ENCODE results near the gene OSBPL7.

Gene OSBPL7

GRCh38 chr17:47813512-47814031, 8.0 kb downstream of the OSBPL7 start:
- Histone ChIP-seq H3K4me3 (no peak overlapping the region), H3K36me3 (ENCODE audit: insufficient read depth, low read length) (no peaks in the 10 kb centered on the region), H3K27ac (no peak overlapping the region), H3K9ac (ENCODE audit: insufficient read length) (no peak overlapping the region), H3K9me3 (ENCODE audit: low read depth, low read length) (no peaks in the 10 kb centered on the region)
- TF ChIP-seq POLR2AphosphoS5 (IDR thresholded peaks at IDR 0.05; ENCODE audit: borderline replicate concordance, low read depth, low read length) (no peak), EZH2 (IDR thresholded peaks at IDR 0.05) (no peak), FOXP2 (optimal IDR thresholded peaks at IDR 0.05; ENCODE audit: control extremely low read depth, extremely low read length, insufficient read depth) (no peak)
- no peak for DNase-seq (ENCODE audit: low read depth, low spot score)

GRCh38 chr17:47813077-47813476, 8.5 kb downstream of the OSBPL7 start:
- no peaks in the 10 kb centered on the region for H3K9me3 ChIP-seq (ENCODE audit: low read depth, low read length)
- no peak overlapping the region for H3K4me3 ChIP-seq
- no peaks in the 10 kb centered on the region for H3K36me3 ChIP-seq (ENCODE audit: insufficient read depth, low read length)
- DNase-seq (ENCODE audit: low read depth, low spot score) = no peak
- no peak overlapping the region for H3K9ac ChIP-seq (ENCODE audit: insufficient read length)
- TF ChIP-seq EZH2 (IDR thresholded peaks at IDR 0.05) (no peak), FOXP2 (optimal IDR thresholded peaks at IDR 0.05; ENCODE audit: control extremely low read depth, extremely low read length, insufficient read depth) (no peak), POLR2AphosphoS5 (IDR thresholded peaks at IDR 0.05; ENCODE audit: borderline replicate concordance, low read depth, low read length) (no peak)
- no peak overlapping the region for H3K27ac ChIP-seq

- no peaks in the 10 kb centered on the region for H3K36me3 ChIP-seq (ENCODE audit: insufficient read depth, low read length)
- TF ChIP-seq POLR2AphosphoS5 (IDR thresholded peaks at IDR 0.05; ENCODE audit: borderline replicate concordance, low read depth, low read length) (no peak), EZH2 (IDR thresholded peaks at IDR 0.05) (no peak), FOXP2 (optimal IDR thresholded peaks at IDR 0.05; ENCODE audit: control extremely low read depth, extremely low read length, insufficient read depth) (no peak)
- H3K4me3 ChIP-seq = no peak overlapping the region
- no peak overlapping the region for H3K27ac ChIP-seq
- no peak overlapping the region for H3K9ac ChIP-seq (ENCODE audit: insufficient read length)
- H3K9me3 ChIP-seq (ENCODE audit: low read depth, low read length) = no peaks in the 10 kb centered on the region
- DNase-seq (ENCODE audit: low read depth, low spot score) = no peak
Observed at GRCh38 chr17:47812146-47812920, 9.3 kb downstream of the OSBPL7 start.

- no peak for DNase-seq (ENCODE audit: low read depth, low spot score)
- no peaks in the 10 kb centered on the region for H3K36me3 ChIP-seq (ENCODE audit: insufficient read depth, low read length)
- H3K9me3 ChIP-seq (ENCODE audit: low read depth, low read length) = no peaks in the 10 kb centered on the region
- TF ChIP-seq EZH2 (IDR thresholded peaks at IDR 0.05) (no peak), POLR2AphosphoS5 (IDR thresholded peaks at IDR 0.05; ENCODE audit: borderline replicate concordance, low read depth, low read length) (no peak), FOXP2 (optimal IDR thresholded peaks at IDR 0.05; ENCODE audit: control extremely low read depth, extremely low read length, insufficient read depth) (no peak)
- no peak overlapping the region for H3K9ac ChIP-seq (ENCODE audit: insufficient read length)
- no peak overlapping the region for H3K27ac ChIP-seq
- no peak overlapping the region for H3K4me3 ChIP-seq
Observed at GRCh38 chr17:47811709-47812108, 9.9 kb downstream of the OSBPL7 start.

GRCh38 chr17:47810901-47811635, 10.5 kb downstream of the OSBPL7 start:
- no peaks in the 10 kb centered on the region for H3K36me3 ChIP-seq (ENCODE audit: insufficient read depth, low read length)
- H3K27ac ChIP-seq = no peak overlapping the region
- no peak for DNase-seq (ENCODE audit: low read depth, low spot score)
- no peak overlapping the region for H3K4me3 ChIP-seq
- H3K9me3 ChIP-seq (ENCODE audit: low read depth, low read length) = no peaks in the 10 kb centered on the region
- TF ChIP-seq POLR2AphosphoS5 (IDR thresholded peaks at IDR 0.05; ENCODE audit: borderline replicate concordance, low read depth, low read length) (no peak), EZH2 (IDR thresholded peaks at IDR 0.05) (no peak), FOXP2 (optimal IDR thresholded peaks at IDR 0.05; ENCODE audit: control extremely low read depth, extremely low read length, insufficient read depth) (no peak)
- H3K9ac ChIP-seq (ENCODE audit: insufficient read length) = no peak overlapping the region

GRCh38 chr17:47810200-47810821, 11.3 kb downstream of the OSBPL7 start:
- H3K27ac ChIP-seq = no peak overlapping the region

GRCh38 chr17:47808830-47809480, 12.6 kb downstream of the OSBPL7 start:
- H3K4me3 ChIP-seq = no peak overlapping the region
- H3K9ac ChIP-seq (ENCODE audit: insufficient read length) = no peak overlapping the region
- DNase-seq (ENCODE audit: low read depth, low spot score) = no peak
- no peaks in the 10 kb centered on the region for H3K36me3 ChIP-seq (ENCODE audit: insufficient read depth, low read length)
- TF ChIP-seq EZH2 (IDR thresholded peaks at IDR 0.05) (no peak), POLR2AphosphoS5 (IDR thresholded peaks at IDR 0.05; ENCODE audit: borderline replicate concordance, low read depth, low read length) (no peak), FOXP2 (optimal IDR thresholded peaks at IDR 0.05; ENCODE audit: control extremely low read depth, extremely low read length, insufficient read depth) (no peak)
- H3K27ac ChIP-seq = no peak overlapping the region
- H3K9me3 ChIP-seq (ENCODE audit: low read depth, low read length) = no peaks in the 10 kb centered on the region

More at GRCh38 chr17:47810200-47810821, 11.3 kb downstream of the OSBPL7 start:
- H3K9ac ChIP-seq (ENCODE audit: insufficient read length) = no peak overlapping the region
- no peak for TF ChIP-seq POLR2AphosphoS5 (IDR thresholded peaks at IDR 0.05; ENCODE audit: borderline replicate concordance, low read depth, low read length)
- TF ChIP-seq EZH2 (IDR thresholded peaks at IDR 0.05) = no peak
- TF ChIP-seq FOXP2 (optimal IDR thresholded peaks at IDR 0.05; ENCODE audit: control extremely low read depth, extremely low read length, insufficient read depth) = no peak
- no peak overlapping the region for H3K4me3 ChIP-seq
- no peak for DNase-seq (ENCODE audit: low read depth, low spot score)
- H3K9me3 ChIP-seq (ENCODE audit: low read depth, low read length) = no peaks in the 10 kb centered on the region
- no peaks in the 10 kb centered on the region for H3K36me3 ChIP-seq (ENCODE audit: insufficient read depth, low read length)

All from SK-N-MC (cell line).